Activated T-helper 1 cell treated with Interleukin-2 at 50 U/mL for 16 hours (primary cell): ENCODE results near the gene NABP1.

Source experiments
- DNase-seq: peaks from one replicate; pipeline ENCODE4 v3.0.0-alpha.2; 2020; ENCODE audit warnings: low read depth

Gene NABP1

GRCh38 chr2:191680639-191681038 lies 2.7 kb downstream of the NABP1 start:
- no peak for DNase-seq

- DNase-seq, result no peak
These were observed 4.2 kb downstream of the NABP1 start for GRCh38 chr2:191682126-191682525.

DNA sequence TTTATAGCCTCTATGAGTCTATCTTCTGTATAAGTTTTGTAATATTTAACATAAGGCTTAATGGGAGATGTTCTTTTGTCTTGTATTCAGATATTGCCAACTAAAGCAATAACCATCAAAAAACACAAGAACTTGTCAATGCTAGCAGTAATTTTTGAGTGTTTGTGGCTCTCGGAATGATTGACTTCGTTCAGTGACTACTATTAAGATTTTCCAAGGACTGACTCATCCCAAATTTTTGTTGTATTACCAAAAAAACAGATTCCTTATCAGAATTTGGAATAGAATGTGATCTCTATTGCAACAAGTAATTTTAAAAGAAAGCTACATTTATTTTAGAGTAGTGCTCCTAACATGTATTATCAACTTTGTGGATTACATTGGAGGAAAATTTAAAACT lies 8.1 kb downstream of the NABP1 start:
- DNase-seq, result no peak

DNA sequence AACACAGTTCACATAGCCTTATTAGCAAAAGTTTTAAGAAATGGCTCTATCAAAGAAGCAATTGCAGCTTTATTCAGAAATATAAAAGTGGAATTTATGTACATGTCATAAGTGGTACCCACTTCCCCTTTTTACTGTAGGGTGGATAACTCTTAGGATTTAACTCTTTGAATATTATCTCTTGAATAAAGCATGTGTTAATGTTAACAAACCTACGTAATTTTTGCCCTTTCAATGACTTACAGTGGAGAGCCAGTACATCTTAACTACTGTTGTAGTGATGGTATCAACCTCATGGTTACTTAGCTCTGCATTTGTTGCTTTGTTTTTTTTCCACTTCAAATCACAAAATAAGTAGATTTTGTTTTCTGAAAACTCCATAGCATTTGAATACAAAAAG lies 8.8 kb downstream of the NABP1 start:
- no peak for DNase-seq

- DNase-seq, result no peak
These were observed 9.9 kb downstream of the NABP1 start for GRCh38 chr2:191687867-191688266.

- DNase-seq, result no peak
These were observed 11.2 kb downstream of the NABP1 start for GRCh38 chr2:191688934-191689695.

DNA sequence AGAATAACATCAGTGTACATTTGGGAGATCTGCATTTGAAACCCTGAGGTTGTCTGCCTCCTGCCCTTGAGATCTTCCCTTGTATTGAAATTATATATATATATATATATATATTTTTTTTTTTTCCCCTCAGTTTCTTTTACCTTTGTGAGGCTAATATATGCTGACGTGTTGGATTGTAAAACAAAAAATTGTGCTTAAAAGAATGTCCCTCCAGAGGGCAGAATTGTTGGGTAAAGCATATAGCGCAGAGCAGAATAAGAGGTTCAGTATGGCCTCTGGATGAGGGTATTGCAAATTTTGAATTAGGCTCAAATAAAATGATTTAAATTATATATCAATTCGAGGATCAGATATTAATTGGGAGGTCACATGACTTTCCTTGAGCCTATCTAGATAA lies 12.4 kb downstream of the NABP1 start:
- no peak for DNase-seq

DNA sequence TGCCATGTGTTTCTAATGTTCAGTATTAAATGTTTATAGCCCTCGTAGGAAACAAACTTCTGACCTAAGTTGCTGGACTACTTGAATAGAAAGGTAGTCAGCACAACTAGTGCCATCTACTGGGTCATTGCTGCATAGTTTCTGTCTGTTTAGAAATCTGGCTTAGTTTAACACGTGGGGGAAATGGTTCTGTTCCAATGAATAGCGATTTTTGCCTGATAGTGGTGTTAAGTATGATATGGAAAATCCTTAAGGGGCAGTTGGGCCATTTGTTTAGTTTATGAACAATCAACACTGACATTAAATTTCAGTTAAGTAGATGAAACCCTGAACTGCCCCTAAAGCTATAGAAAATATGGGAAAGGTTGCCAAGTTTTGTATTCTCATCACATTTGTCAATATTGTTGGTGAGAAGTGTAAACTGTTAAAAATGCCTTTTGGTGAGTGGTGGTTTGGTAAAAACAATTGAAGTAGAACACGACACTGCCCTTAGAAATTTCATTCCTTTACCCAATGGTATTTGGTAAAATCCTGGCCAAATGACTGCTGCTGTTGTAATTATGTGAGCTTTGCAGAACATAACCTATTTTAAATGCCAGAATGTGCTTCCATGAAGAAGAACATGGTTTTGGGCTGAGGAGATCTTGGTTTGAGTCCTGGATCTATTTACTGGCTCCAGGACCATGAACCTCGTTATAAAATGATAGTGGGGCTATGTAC lies 13.2 kb downstream of the NABP1 start:
- no peak for DNase-seq

DNA sequence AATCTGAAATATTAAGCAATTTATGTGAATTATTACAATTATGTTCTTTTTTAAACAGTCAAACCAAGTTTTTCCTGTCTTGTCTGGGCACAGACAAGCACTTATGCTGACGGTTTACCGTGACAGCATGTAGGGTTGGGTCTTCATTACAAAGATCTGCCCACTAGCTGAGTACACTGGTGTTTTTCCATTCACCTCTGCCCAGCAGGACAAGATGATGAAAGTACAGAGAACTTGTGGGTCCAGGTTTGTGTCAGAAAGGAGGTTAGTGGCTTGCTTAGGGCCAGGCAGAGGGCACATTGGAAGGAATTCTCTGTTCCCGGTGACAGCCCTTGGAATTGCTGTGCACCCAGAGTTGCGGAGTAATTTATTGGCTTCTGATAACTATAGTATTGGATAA lies 14.0 kb downstream of the NABP1 start:
- no peak for DNase-seq

- no peak for DNase-seq
These were observed 14.7 kb downstream of the NABP1 start for GRCh38 chr2:191692502-191693115.

GRCh38 chr2:191693166-191693565 lies 15.2 kb downstream of the NABP1 start:
- DNase-seq, result no peak

GRCh38 chr2:191693778-191694177 lies 15.8 kb downstream of the NABP1 start:
- no peak for DNase-seq

DNA sequence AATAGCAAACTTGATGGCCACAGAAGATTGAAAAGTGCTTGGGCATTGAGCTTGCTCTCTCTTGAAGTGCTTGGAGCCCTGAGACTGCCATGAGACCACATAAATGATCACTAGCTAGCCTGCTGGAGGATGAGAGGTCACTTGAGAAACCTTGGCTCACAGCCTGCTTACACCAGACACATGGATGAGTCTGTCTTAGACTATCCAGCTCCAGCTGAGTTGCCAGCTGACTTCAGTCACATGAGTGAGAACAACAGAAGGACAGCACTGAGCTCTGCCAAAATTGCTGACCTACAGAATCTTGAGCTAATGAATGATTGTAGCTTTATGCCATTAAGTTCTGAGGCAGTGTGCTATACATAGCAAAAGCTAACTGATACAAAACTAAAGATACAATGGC lies 18.1 kb downstream of the NABP1 start:
- DNase-seq, result no peak

DNA sequence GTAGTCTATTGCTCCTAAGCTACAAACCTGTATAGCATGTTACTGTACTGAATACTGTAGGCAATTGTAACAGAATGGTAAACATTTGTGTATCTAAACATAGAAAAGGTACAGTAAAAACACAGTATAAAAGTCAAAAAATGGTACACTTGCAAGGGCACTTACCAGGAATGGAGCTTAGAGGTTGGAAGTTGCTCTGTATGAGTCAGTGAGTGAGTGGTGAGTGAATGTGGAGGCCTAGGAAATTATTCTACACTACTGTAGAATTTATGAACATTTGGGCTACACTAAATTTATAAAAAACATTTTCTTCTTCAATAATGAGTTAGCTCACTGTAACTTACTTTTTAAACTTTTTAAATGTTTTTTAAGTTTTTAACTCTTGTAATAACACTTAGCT lies 19.0 kb downstream of the NABP1 start:
- DNase-seq, result no peak

GRCh38 chr2:191697870-191698269 lies 19.9 kb downstream of the NABP1 start:
- no peak for DNase-seq

GRCh38 chr2:191699341-191699945 lies 21.5 kb downstream of the NABP1 start:
- no peak for DNase-seq

- no peak for DNase-seq
These were observed 23.1 kb downstream of the NABP1 start for GRCh38 chr2:191701029-191701428.

DNA sequence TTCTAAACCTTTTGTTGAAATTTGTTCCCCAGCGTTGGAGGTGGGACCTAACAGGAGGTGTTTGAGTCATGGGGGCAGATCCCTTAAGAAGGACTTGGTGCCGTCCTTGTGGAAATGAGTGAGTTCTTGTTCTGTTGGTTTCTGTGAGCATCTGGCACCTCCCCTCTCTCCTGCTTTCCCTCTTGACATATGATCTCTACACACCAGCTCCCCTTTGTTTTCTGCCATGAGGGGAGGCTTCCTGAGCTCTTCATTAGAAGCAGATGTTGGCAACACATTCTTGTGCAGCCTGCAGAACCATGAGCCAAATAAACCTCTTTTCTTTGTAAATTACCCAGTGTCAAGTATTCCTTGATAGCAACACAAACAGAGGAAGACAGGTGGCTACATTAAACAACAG lies 23.8 kb downstream of the NABP1 start:
- no peak for DNase-seq

GRCh38 chr2:191703079-191703725 lies 25.3 kb downstream of the NABP1 start:
- DNase-seq, result no peak

DNA sequence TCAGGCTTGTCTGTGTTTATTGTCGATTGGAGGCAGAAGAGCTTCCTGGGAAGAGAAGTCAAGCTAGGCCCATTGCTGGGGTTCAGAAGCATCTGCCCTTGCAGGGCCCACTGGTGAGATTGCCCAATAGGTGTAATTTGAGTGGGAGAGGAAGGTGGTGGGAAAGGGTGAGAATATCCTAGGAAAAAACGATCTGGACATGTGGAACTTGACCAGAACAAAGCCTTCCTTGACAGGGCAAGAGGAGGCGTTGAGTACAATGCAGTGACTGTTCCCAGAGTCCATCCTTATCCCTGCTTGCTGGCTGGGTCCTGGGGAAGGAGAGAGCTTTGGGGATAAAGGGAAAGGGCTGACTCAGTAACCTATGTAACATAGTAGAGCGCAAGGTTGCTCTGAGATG lies 27.1 kb downstream of the NABP1 start:
- no peak for DNase-seq

DNA sequence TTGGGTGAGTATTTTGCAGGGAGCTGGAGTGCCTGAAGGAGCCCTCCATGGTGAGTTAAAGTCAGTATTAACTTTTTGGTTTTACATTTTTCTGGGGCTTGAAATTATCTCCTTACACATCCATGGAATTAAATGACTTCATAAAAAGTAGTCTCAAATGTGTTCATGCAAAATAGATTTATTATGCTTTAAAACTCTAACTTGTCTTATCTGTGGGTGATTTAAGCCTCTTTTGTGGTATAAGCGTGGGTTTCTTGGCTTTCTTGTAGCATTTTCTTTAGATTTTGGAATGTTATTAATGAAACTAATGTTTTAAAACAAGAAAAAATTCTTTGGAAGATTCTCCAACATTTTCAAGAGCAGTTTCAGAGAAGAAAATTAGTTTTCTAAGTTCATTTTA lies 27.8 kb downstream of the NABP1 start:
- DNase-seq, result no peak

- no peak for DNase-seq
These were observed 28.9 kb downstream of the NABP1 start for GRCh38 chr2:191706791-191707190.
